Loucy (cell line): Measurements from ENCODE around the gene ARG1.

Experiments
- EZH2phosphoT487 ChIP-seq: fragments of 200-600 bp; IDR thresholded peaks from 2 replicates; pipeline ENCODE4 v1.6.1; 2018; ENCODE audit warnings: antibody characterized with exemption, mild to moderate bottlenecking, moderate library complexity, borderline replicate concordance
- TF ChIP-seq, protein P1 (sequence below): fragments of 200-600 bp; sonication (generic); conservative IDR thresholded peaks from 2 replicates; pipeline ENCODE4 v1.5.1; 2014; ENCODE audit warnings: mild to moderate bottlenecking, antibody characterized with exemption, low read length

DNA sequence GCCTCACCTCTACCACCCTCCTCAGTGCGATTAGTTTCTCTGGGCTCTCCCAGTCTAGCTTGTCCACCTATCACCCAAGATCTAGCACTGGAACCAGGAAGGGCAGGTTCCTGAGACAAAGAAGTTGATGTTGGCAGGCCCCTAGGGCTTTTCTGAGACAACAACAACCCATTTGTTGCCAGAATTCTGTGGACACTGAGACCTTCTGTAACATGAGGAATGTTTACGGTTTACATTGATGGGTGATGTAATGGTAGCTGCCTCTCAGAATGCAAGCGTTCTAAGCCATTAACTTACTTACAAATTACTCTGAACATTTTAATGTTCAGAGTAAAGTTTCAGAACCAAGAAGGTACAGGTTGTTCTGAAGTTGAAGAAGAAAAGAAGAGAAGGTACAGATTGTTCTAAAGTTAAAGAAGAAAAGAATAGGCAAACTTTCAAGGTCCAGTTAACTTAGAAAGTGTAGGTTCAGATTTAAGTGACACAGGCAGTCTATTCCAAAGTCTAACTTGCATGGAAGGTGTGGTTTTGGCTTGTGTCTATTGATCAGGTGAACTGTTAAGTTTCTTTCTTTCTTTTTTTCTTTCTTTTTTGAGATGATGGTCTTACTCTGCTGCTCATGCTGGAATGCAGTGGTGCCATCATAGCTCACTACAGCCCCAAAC lies 58.7 kb downstream of the ARG1 start:
- TF ChIP-seq EZH2phosphoT487: no peak
- TF ChIP-seq, protein P1, sequence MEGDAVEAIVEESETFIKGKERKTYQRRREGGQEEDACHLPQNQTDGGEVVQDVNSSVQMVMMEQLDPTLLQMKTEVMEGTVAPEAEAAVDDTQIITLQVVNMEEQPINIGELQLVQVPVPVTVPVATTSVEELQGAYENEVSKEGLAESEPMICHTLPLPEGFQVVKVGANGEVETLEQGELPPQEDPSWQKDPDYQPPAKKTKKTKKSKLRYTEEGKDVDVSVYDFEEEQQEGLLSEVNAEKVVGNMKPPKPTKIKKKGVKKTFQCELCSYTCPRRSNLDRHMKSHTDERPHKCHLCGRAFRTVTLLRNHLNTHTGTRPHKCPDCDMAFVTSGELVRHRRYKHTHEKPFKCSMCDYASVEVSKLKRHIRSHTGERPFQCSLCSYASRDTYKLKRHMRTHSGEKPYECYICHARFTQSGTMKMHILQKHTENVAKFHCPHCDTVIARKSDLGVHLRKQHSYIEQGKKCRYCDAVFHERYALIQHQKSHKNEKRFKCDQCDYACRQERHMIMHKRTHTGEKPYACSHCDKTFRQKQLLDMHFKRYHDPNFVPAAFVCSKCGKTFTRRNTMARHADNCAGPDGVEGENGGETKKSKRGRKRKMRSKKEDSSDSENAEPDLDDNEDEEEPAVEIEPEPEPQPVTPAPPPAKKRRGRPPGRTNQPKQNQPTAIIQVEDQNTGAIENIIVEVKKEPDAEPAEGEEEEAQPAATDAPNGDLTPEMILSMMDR: no peak
